Measurements from ENCODE around the gene OR2H2.

OR2H2 gene

DNA sequence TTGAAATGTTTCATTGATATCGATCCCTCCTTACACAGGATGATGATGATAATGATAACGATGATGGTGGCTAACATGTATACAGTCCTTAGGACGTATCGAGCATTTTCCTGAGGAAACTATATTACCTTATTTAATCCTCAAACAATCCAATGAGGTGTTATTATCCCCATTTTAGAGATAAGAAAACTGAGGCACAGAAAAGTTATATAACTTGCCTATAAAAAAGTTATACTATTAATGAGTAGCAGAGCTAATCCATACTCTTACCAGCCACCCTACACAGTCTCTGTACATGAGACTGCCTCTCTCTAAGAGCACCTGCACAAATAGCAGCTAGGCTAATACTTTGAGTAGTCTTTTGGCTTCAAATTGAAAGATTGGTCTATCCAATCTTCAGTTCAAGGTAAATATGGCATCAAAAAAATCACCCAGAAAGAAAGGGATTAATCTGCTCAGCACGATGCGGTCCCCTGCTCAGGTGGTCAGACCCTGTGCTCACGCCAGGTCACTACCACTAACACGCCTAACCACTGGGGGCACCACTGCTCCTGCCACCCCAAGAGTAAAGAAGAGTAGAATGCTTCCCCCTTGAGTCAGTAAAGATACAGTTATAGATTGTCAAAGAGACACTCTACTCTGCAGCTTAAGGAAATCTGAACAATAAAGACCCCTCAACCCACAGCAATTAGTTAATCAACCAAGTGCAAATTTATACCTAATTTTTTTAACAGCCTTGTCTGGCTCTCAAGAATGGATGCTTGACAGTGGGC is 33.0 kb downstream of the OR2H2 start:
- no peak for TF ChIP-seq SIN3A (IDR thresholded peaks at IDR 0.05; ENCODE audit: borderline replicate concordance, insufficient read depth, low read length)
- no peak for TF ChIP-seq TAF1 (IDR thresholded peaks at IDR 0.05; ENCODE audit: borderline replicate concordance, insufficient read depth, low read length)
- TF ChIP-seq FOXP2 (optimal IDR thresholded peaks at IDR 0.05; ENCODE audit: borderline replicate concordance, extremely low read depth, extremely low read length, insufficient read depth) = no peak
- TF ChIP-seq POLR2AphosphoS5 (IDR thresholded peaks at IDR 0.05; ENCODE audit: low read depth, low read length) = no peak
- TF ChIP-seq, protein P1, sequence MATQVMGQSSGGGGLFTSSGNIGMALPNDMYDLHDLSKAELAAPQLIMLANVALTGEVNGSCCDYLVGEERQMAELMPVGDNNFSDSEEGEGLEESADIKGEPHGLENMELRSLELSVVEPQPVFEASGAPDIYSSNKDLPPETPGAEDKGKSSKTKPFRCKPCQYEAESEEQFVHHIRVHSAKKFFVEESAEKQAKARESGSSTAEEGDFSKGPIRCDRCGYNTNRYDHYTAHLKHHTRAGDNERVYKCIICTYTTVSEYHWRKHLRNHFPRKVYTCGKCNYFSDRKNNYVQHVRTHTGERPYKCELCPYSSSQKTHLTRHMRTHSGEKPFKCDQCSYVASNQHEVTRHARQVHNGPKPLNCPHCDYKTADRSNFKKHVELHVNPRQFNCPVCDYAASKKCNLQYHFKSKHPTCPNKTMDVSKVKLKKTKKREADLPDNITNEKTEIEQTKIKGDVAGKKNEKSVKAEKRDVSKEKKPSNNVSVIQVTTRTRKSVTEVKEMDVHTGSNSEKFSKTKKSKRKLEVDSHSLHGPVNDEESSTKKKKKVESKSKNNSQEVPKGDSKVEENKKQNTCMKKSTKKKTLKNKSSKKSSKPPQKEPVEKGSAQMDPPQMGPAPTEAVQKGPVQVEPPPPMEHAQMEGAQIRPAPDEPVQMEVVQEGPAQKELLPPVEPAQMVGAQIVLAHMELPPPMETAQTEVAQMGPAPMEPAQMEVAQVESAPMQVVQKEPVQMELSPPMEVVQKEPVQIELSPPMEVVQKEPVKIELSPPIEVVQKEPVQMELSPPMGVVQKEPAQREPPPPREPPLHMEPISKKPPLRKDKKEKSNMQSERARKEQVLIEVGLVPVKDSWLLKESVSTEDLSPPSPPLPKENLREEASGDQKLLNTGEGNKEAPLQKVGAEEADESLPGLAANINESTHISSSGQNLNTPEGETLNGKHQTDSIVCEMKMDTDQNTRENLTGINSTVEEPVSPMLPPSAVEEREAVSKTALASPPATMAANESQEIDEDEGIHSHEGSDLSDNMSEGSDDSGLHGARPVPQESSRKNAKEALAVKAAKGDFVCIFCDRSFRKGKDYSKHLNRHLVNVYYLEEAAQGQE (IDR thresholded peaks at IDR 0.05; ENCODE audit: insufficient read depth in 1 of 2, low read depth in 2 of 2, low read length in 2 of 2) = no peak

GRCh38 chr6:29619578-29620160 is 34.7 kb downstream of the OR2H2 start:
- TF ChIP-seq, protein P1 (IDR thresholded peaks at IDR 0.05; ENCODE audit: insufficient read depth in 1 of 2, low read depth in 2 of 2, low read length in 2 of 2) = no peak
- TF ChIP-seq FOXP2 (optimal IDR thresholded peaks at IDR 0.05; ENCODE audit: borderline replicate concordance, extremely low read depth, extremely low read length, insufficient read depth) (no peak), SIN3A (IDR thresholded peaks at IDR 0.05; ENCODE audit: borderline replicate concordance, insufficient read depth, low read length) (no peak), POLR2AphosphoS5 (IDR thresholded peaks at IDR 0.05; ENCODE audit: low read depth, low read length) (no peak), TAF1 (IDR thresholded peaks at IDR 0.05; ENCODE audit: borderline replicate concordance, insufficient read depth, low read length) (no peak)

DNA sequence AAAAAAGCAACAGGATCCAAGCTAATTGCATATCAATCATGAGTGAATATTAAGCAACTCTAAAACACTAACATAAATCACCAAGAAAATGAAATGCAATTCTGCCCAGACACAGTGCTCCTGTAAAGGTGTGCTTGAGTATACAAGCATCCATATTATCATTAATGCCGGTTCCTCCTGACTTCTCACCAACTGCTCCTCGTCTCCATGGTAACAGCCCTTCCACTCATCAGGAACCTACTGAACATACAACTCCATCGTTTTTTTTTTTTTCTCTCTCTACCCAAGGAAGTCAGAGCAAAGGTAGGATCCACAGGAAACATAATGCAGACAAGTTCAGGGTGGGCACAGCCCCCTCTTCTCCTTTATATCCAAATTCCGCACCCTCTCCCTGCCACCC is 35.7 kb downstream of the OR2H2 start:
- TF ChIP-seq, protein P1 (IDR thresholded peaks at IDR 0.05; ENCODE audit: insufficient read depth in 1 of 2, low read depth in 2 of 2, low read length in 2 of 2) = no peak

GRCh38 chr6:29624520-29624961 is 39.6 kb downstream of the OR2H2 start:
- TF ChIP-seq POLR2AphosphoS5 (IDR thresholded peaks at IDR 0.05; ENCODE audit: low read depth, low read length) (no peak), SIN3A (IDR thresholded peaks at IDR 0.05; ENCODE audit: borderline replicate concordance, insufficient read depth, low read length) (no peak), FOXP2 (optimal IDR thresholded peaks at IDR 0.05; ENCODE audit: borderline replicate concordance, extremely low read depth, extremely low read length, insufficient read depth) (no peak), TAF1 (IDR thresholded peaks at IDR 0.05; ENCODE audit: borderline replicate concordance, insufficient read depth, low read length) (no peak)
- TF ChIP-seq, protein P1 (IDR thresholded peaks at IDR 0.05; ENCODE audit: insufficient read depth in 1 of 2, low read depth in 2 of 2, low read length in 2 of 2) = no peak

Data from PFSK-1 (cell line).